ENCODE measurements around the gene NCOA6. TPM values are rescaled to one million over a fixed set of nuclear protein-coding genes. Genes with fewer than 3 reads are reported as not detected.

The NCOA6 gene
- total and polyA plus RNA-seq, 2 of the 4 experiments (the other 2 are of a cell fraction): 3.6 to 13.1 TPM

DNA sequence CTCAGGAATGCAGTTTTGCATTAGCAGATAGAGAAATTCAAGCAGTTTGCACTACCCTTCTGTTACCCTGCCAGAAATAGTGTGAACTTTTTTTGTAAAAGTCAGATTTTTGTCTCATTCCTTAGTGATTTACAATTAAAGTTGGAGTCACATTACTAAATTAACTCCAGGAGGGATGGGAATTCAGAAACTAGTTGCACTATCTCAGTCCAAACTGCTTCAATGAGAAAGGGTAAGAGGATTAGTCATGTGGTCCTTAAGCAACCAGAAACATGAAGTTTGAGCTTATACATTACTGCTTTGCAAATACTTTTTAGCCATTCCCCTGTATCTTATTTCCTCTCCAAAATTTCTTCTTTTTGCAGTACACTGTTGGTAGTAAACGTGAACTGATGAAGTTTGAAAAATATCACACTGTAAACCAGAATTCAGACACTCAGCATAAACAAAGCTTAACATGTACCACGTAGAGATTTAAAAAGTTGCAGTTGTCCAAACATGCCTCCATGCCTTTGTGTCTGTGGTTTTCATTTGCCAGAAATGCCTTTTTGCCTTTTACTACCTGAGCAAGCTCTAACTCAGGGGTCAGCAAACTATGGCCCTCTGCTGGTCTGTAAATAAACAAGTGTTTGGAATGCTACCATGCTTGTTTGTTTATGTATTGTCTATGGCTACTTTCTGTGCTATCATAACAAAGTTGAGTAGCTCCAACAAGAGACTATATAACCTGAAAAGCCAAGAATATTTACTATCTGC lies 71.6 kb downstream of the NCOA6 start:
- peak; percentile 77 for ATAC-seq (ENCODE audit: low read depth)
- intact Hi-C loops (cut with micrococcal nuclease) (no loop called here), dilution Hi-C loops (cut with HindIII; ENCODE audit: low sequenced_read_pairs, unreplicated experiment) (no loop called here), in situ Hi-C loops (cut with MboI; ENCODE audit: low sequenced_read_pairs) (no loop called here)
- no peaks in the 10 kb centered on the region for H3K27me3 ChIP-seq (ENCODE audit: control insufficient read depth, insufficient read depth, low read length)
- BruUV-seq (replicated peaks): no TSS peak
- H3K36me3 ChIP-seq (ENCODE audit: control insufficient read depth, insufficient read depth, low read length): peaks cover 28% of the 10 kb centered on the region
- no peak overlapping the region for H3K14ac ChIP-seq (replicated peaks; ENCODE audit: low read depth, low read length)
- H4K8ac ChIP-seq (ENCODE audit: low read depth in 2 of 2, low read length in 2 of 2): no peak overlapping the region
- H3K4me2 ChIP-seq (ENCODE audit: low read depth, low read length): peak overlapping the region; percentile 80
- WGBS, 2 experiments (ENCODE audit: extremely low coverage in 2 of 2, insufficient read length in 1 of 2): no CpG with 5 or more reads among the region's 2 CpGs
- peaks cover 21 to 32% of the 10 kb centered on the region in 2 experiments; a peak in 3 of 4 replicates for H3K79me1 ChIP-seq (ENCODE audit: low read depth in 1 of 2, low read length in 2 of 2)
- POLR2A ChIA-PET (ENCODE audit: unreplicated experiment): no interaction called here
- TF ChIP-seq, protein P1, sequence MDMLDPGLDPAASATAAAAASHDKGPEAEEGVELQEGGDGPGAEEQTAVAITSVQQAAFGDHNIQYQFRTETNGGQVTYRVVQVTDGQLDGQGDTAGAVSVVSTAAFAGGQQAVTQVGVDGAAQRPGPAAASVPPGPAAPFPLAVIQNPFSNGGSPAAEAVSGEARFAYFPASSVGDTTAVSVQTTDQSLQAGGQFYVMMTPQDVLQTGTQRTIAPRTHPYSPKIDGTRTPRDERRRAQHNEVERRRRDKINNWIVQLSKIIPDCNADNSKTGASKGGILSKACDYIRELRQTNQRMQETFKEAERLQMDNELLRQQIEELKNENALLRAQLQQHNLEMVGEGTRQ (IDR thresholded peaks at IDR 0.05; ENCODE audit: low read depth, low read length): peak; percentile 27; the same call in 1 of the 2 replicates
- TF ChIP-seq CEBPB (IDR thresholded peaks at IDR 0.05; ENCODE audit: low read depth, low read length) (peak; percentile 59), SMC3 (IDR thresholded peaks at IDR 0.05; ENCODE audit: low read depth, low read length) (no peak), RCOR1 (IDR thresholded peaks at IDR 0.05; ENCODE audit: insufficient replicate concordance, low read length) (no peak)
- H3K4ac ChIP-seq (ENCODE audit: low read depth, low read length): no peak overlapping the region
- H3K18ac ChIP-seq (ENCODE audit: low read depth, low read length): peak overlapping the region; percentile 67
- H4K20me1 ChIP-seq (ENCODE audit: insufficient read depth, low read length): peaks cover 6% of the 10 kb centered on the region; the same call in 1 of the 2 replicates
- no peak overlapping the region for H3K56ac ChIP-seq (ENCODE audit: extremely low read depth, insufficient read depth, low read length)
- H3K23ac ChIP-seq (ENCODE audit: low read depth, low read length): no peak overlapping the region
- H3K27ac ChIP-seq (ENCODE audit: insufficient read depth, low read length): peak overlapping the region; percentile 55; the same call in 1 of the 2 replicates
- no peaks in the 10 kb centered on the region for H3K9me3 ChIP-seq (ENCODE audit: control insufficient read depth, insufficient read depth, low read length)
- H2BK5ac ChIP-seq (ENCODE audit: low read depth, low read length, poor library complexity, severe bottlenecking): peak overlapping the region; percentile 48
- H2AK9ac ChIP-seq (replicated peaks; ENCODE audit: low read depth, low read length, poor library complexity): no peak overlapping the region
- no peak overlapping the region for H4K91ac ChIP-seq (ENCODE audit: insufficient read depth, low read depth, low read length)
- no peak overlapping the region for H3K4me3 ChIP-seq (ENCODE audit: insufficient read depth, low read depth, low read length)
- no peak overlapping the region for H2AFZ ChIP-seq (replicated peaks; ENCODE audit: low read length, poor library complexity)
- no peak overlapping the region for H2BK120ac ChIP-seq (ENCODE audit: low read depth, low read length)
- H3K4me1 ChIP-seq (ENCODE audit: control insufficient read depth, insufficient read depth, low read length): peaks cover 21% of the 10 kb centered on the region
- H2AK5ac ChIP-seq (ENCODE audit: low read depth, low read length): no peak overlapping the region; the same call in 1 of the 2 replicates
- no peak overlapping the region for H2BK15ac ChIP-seq (ENCODE audit: low read depth, low read length)
- H4K5ac ChIP-seq (ENCODE audit: low read depth, low read length): no peak overlapping the region
- CTCF ChIA-PET: interaction anchor here (0.8 to 1.1 kb wide), 3 partner anchors 12 to 46 kb away, joined by 3 to 11 read pairs (median 3); no protein-coding TSS in a partner anchor
- no peak overlapping the region for H3K9ac ChIP-seq (ENCODE audit: low read depth, low read length)
- H2BK20ac ChIP-seq (ENCODE audit: low read depth, low read length): no peak overlapping the region
- peaks cover 13% of the 10 kb centered on the region for H3K9me1 ChIP-seq (ENCODE audit: insufficient read depth, low read length)
- peak; percentile 60 for DNase-seq
